A673 (cell line): ENCODE data around the gene NPC2. TPM values are rescaled to one million over a fixed set of nuclear protein-coding genes. Genes with fewer than 3 reads are reported as not detected.
A peak's percentile ranks its signal among the peaks of the same experiment; 100 is the strongest.
"Not testable (repeated sequence)": the region's sequence is repeated elsewhere in the genome, so short reads cannot be mapped to it uniquely, and the experiment has no call there.

ENCODE experiments used
- BruUV-seq: library from RNA; stranded (reverse); fragments of 400-500 nt; replicated peaks from 2 replicates; lab custom pipeline; 2021; lab: Mats Ljungman, UMichigan
- CTCF ChIA-PET: fragments of 300-600 bp; sonication (Branson Sonifier 250); formaldehyde crosslinking; loops from one replicate; lab custom pipeline; 2022; ENCODE audit warnings: antibody characterized with exemption; lab: Charles Lee
- POLR2A ChIA-PET: fragments of 300-600 bp; sonication (Branson Sonifier 250); formaldehyde crosslinking; loops from one replicate; lab custom pipeline; 2022; ENCODE audit warnings: antibody characterized with exemption; ENCODE audit not compliant: low non-redundant PET; lab: Charles Lee
- DNase-seq: peaks from one replicate; pipeline ENCODE4 v3.0.0-alpha.2; 2015; ENCODE audit warnings: low spot score
- H3K27ac ChIP-seq: fragments of 200-600 bp; sonication (generic); 2 replicates; pipeline ENCODE4 v1.5.1; 2016; ENCODE audit warnings: mixed run types, low read depth, mild to moderate bottlenecking, mixed read lengths, antibody characterized with exemption, low read length; ENCODE audit not compliant: poor library complexity, severe bottlenecking
- H3K27me3 ChIP-seq: fragments of 200-600 bp; sonication (generic); replicated peaks from 2 replicates; pipeline ENCODE4 v1.6.1; 2017; ENCODE audit warnings: mixed run types, low read depth, mild to moderate bottlenecking, mixed read lengths, antibody characterized with exemption, low read length; ENCODE audit not compliant: insufficient read depth, poor library complexity
- H3K36me3 ChIP-seq: fragments of 200-600 bp; sonication (generic); 2 replicates; pipeline ENCODE4 v1.6.1; 2016; ENCODE audit warnings: mixed run types, mild to moderate bottlenecking, mixed read lengths, antibody characterized with exemption, low read length; ENCODE audit not compliant: insufficient read depth, poor library complexity, severe bottlenecking
- H3K4me1 ChIP-seq: fragments of 200-600 bp; sonication (generic); 2 replicates; pipeline ENCODE4 v1.6.1; 2017; ENCODE audit warnings: mixed run types, mild to moderate bottlenecking, mixed read lengths, antibody characterized with exemption, low read length; ENCODE audit not compliant: insufficient read depth, poor library complexity, severe bottlenecking
- H3K4me3 ChIP-seq: fragments of 200-600 bp; sonication (generic); 2 replicates; pipeline ENCODE4 v1.5.1; 2016; ENCODE audit warnings: low read depth, mixed run types, mild to moderate bottlenecking, mixed read lengths, low read length; ENCODE audit not compliant: poor library complexity, severe bottlenecking
- H3K9me3 ChIP-seq: fragments of 200-600 bp; sonication (generic); 2 replicates; pipeline ENCODE4 v1.6.1; 2016; ENCODE audit warnings: mixed run types, low read depth, mild to moderate bottlenecking, mixed read lengths, antibody characterized with exemption, low read length; ENCODE audit not compliant: poor library complexity, severe bottlenecking
- EZH2 ChIP-seq: fragments of 200-600 bp; sonication (generic); IDR thresholded peaks from 2 replicates; pipeline ENCODE4 v1.6.1; 2017; ENCODE audit warnings: borderline replicate concordance, low read depth, mild to moderate bottlenecking, mixed read lengths, antibody characterized with exemption, low read length; ENCODE audit not compliant: poor library complexity, severe bottlenecking
- intact Hi-C: fragments of 100-400 bp; cut with micrococcal nuclease; formaldehyde crosslinking; loops from one replicate; pipeline ENCODE4 v1.10.0; 2022; ENCODE audit not compliant: unreplicated experiment
- total RNA-seq: library from RNA; stranded (reverse); gene quantifications from 2 replicates; pipeline ENCODE4 v1.2.3, GENCODE V29; 2021
- TF ChIP-seq, protein P1 (sequence below): fragments of 300-800, 200-600 bp; sonication (generic); conservative IDR thresholded peaks from 2 replicates; pipeline ENCODE4 v1.5.1; 2017; ENCODE audit warnings: low read depth, mild to moderate bottlenecking, antibody characterized with exemption, low read length, moderate library complexity, mixed read lengths

The NPC2 gene
- total RNA-seq, 1 experiment from 2014 or later = 68.8 TPM

DNA sequence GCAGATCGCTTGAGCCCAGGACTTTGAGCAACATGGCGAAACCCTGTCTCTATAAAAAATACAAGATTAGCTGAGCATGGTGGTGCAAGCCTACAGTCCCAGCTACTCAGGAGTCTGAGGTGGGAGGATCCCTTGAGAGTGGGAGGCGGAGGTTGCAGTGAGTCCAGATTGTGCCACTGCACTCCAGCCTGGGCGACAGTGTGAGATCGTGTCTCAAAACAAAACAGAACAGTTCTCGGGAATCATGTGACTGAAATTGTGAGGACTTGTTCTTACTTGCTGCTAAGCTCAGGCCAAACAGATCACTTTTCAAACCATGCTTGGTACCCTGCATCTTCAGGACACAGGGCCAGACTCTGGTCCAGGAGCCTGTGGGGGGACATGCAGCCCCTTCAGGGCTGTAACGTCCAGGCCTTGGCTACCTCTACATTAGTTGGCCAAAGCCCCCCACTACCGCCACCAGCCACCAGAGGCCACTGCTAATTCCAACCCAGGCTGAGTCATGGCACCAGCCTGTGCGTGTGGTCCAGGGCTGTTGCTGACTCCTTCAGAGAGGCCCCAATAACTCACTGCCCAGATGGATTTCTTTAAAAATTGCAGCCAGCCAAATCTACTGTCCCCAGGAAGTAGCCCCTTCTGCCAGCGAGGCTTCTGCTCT, 33.7 kb downstream of the NPC2 start:
- ChIA-PET POLR2A (no interaction called here), CTCF (no interaction called here)
- no peaks in the 10 kb centered on the region for H3K4me1 ChIP-seq
- no peak overlapping the region for H3K4me3 ChIP-seq
- DNase-seq = peak; percentile 36
- no peak overlapping the region for H3K27ac ChIP-seq
- no TSS peak for BruUV-seq
- intact Hi-C loops = no loop called here
- no peaks in the 10 kb centered on the region for H3K27me3 ChIP-seq
- TF ChIP-seq, protein P1, sequence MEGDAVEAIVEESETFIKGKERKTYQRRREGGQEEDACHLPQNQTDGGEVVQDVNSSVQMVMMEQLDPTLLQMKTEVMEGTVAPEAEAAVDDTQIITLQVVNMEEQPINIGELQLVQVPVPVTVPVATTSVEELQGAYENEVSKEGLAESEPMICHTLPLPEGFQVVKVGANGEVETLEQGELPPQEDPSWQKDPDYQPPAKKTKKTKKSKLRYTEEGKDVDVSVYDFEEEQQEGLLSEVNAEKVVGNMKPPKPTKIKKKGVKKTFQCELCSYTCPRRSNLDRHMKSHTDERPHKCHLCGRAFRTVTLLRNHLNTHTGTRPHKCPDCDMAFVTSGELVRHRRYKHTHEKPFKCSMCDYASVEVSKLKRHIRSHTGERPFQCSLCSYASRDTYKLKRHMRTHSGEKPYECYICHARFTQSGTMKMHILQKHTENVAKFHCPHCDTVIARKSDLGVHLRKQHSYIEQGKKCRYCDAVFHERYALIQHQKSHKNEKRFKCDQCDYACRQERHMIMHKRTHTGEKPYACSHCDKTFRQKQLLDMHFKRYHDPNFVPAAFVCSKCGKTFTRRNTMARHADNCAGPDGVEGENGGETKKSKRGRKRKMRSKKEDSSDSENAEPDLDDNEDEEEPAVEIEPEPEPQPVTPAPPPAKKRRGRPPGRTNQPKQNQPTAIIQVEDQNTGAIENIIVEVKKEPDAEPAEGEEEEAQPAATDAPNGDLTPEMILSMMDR = peak; percentile 61
- no peak for TF ChIP-seq EZH2
- no peaks in the 10 kb centered on the region for H3K9me3 ChIP-seq
- H3K36me3 ChIP-seq = no peaks in the 10 kb centered on the region

DNA sequence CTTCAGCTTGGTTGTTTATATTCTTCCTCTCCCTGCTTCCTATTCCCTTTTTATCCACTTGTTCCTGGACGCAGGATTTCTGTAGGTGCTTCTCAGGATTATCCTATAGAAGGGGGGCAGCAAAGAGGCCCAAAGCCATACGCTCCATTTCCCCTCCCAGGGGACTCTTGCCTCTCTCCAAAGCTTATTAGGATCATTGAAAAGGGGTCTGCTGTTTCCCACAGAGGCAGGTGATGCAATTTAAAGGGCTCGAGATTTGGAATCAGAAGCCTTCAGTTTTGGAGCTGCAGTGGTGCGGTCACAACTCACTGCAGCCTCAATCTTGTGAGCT, 35.6 kb downstream of the NPC2 start:
- POLR2A ChIA-PET = no interaction called here
- no peak overlapping the region for H3K27ac ChIP-seq

DNA sequence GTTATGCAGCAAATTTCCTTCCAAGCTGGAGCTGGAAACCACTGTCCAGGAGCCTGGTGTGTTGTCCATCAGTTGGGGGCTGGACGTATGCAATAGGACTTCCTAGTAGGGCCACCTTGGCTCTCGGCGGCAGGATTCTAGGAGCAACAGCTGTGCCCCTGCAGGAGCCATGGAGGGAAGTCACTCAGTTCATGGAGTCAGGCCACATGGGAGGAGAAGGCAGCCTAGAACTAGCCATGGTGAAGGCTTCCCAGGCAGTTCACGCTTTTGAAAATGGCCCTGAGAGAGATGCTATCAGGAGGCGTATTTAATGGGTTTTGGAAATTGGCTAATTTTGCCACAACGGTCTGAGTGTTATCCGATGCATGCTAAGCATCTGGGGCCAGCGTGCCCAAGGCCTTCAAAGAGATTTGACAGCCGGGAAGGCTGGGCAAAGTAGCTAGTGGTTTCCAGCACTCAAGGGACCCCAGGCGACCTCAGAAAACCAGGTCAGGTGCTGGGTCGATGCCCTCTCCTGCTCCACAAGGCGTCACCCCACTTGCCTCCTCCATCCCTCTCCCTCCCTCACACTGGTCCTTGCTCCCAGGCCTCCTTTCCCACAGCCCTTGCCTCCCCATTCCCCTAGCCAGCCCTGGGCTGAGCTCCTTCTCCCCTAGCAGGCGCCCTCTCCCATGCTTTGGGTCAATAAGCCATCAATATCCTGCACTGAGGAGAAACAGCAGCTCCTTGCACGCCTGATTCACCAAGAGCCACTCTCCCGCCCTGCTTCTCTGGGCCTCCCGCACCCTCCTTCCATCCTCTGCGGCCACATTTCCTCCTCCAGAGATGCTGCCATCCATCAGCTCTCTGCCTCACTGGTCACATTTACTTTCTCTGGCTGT, 36.2 kb downstream of the NPC2 start:
- POLR2A ChIA-PET = no interaction called here
- H3K9me3 ChIP-seq = no peaks in the 10 kb centered on the region
- TF ChIP-seq EZH2 = no peak
- TF ChIP-seq, protein P1 = no peak
- no TSS peak for BruUV-seq
- CTCF ChIA-PET = interaction anchor here (0.5 kb wide), 1 partner anchor 1545 kb away, joined by 5 read pairs; no protein-coding TSS in a partner anchor
- intact Hi-C loops = no loop called here
- no peak overlapping the region for H3K27ac ChIP-seq
- no peaks in the 10 kb centered on the region for H3K4me1 ChIP-seq
- DNase-seq = no peak
- H3K36me3 ChIP-seq = no peaks in the 10 kb centered on the region
- H3K27me3 ChIP-seq = peaks cover 10% of the 10 kb centered on the region
- no peak overlapping the region for H3K4me3 ChIP-seq

More for the DNA sequence above, 35.6 kb downstream of the NPC2 start:
- intact Hi-C loops = no loop called here
- CTCF ChIA-PET = no interaction called here
- DNase-seq = no peak
- Histone ChIP-seq H3K27me3 (peaks cover 8% of the 10 kb centered on the region), H3K9me3 (no peaks in the 10 kb centered on the region), H3K36me3 (no peaks in the 10 kb centered on the region), H3K4me1 (no peaks in the 10 kb centered on the region), H3K4me3 (no peak overlapping the region)
- BruUV-seq = no TSS peak
- TF ChIP-seq EZH2 = no peak
- TF ChIP-seq, protein P1 = no peak

DNA sequence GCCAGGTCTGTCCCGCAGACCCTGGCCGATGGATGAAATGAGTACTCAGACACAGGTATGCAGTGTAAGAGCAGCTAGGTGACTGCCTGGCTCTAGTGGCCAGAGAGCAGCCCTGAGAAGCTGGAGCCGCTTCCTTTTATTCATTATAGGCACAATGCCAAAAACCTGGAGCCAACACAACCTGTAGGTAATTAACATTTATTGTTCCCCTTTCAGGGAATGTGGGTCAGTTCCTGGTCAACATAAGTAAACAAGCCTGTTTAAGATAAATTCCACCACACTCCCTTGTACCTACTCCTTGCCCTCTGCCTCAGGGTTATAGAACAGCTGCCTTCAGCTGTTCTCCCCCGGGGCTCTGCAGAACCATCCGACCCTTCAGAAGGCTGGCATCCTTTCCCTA, 38.7 kb downstream of the NPC2 start:
- H3K4me1 ChIP-seq, CTCF ChIA-PET, H3K36me3 ChIP-seq, H3K27ac ChIP-seq, intact Hi-C loops, BruUV-seq, DNase-seq, POLR2A ChIA-PET, H3K9me3 ChIP-seq, H3K4me3 ChIP-seq: not testable (repeated sequence)
- H3K27me3 ChIP-seq = peaks cover 32% of the 10 kb centered on the region
